ENCODE data around the gene TRAF2. TPM values are rescaled to one million over a fixed set of nuclear protein-coding genes. Genes with fewer than 3 reads are reported as not detected.

TRAF2 gene
- total RNA-seq, 2 donors from 2014 or later, result 5.2 to 30.7 TPM

DNA sequence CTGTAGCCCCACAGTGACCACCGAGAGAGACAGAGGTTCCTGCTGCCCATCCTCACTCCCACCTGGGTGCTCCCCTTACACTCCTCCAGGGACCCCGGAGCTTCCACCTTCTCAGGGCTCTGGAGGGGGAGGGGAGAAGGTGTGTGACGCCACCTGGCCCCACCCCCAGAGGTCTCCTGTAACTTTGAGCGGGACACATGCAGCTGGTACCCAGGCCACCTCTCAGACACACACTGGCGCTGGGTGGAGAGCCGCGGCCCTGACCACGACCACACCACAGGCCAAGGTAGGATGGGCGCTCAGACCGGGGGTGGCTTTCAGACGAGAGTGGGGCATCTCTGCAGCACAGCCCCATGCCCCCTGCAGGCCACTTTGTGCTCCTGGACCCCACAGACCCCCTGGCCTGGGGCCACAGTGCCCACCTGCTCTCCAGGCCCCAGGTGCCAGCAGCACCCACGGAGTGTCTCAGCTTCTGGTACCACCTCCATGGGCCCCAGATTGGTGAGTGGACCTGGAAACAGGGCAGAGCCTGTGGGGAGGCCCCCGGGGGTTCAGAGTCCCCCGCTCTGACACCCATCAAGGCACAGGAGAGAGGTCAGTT, 29.7 kb upstream of the TRAF2 start:
- Histone ChIP-seq H3K36me3 (replicated peaks in 1 of 2; ENCODE audit: insufficient read depth in 1 of 2, low read depth in 2 of 2) (peaks cover 0 to 3% of the 10 kb centered on the region in 2 donors), H3K9me3 (no peaks in the 10 kb centered on the region), H3K4me1 (peaks cover 66% of the 10 kb centered on the region), H3K27me3 (no peaks in the 10 kb centered on the region), H3K4me3 (no peak overlapping the region), H3K27ac (peak overlapping the region in 3 of 4 donors; percentile 74 to 86 (median 78))
- 80% methylated on average over 14 of the region's 14 CpGs; no CpG with 5 or more reads in 1 of the 2 donors for WGBS, 2 donors
- DNase-seq (peak in 3 of 4 donors; percentile 16 to 35 (median 20)), ATAC-seq (no peak)
- intact Hi-C loops (cut with DNase I), result loop anchor here (10.0 kb wide), 1 partner anchor 88 kb away; the partner anchor contains the start of genes C8G and FBXW5
- no peak for TF ChIP-seq POLR2A (IDR thresholded peaks at IDR 0.05)
- TF ChIP-seq, protein P1, sequence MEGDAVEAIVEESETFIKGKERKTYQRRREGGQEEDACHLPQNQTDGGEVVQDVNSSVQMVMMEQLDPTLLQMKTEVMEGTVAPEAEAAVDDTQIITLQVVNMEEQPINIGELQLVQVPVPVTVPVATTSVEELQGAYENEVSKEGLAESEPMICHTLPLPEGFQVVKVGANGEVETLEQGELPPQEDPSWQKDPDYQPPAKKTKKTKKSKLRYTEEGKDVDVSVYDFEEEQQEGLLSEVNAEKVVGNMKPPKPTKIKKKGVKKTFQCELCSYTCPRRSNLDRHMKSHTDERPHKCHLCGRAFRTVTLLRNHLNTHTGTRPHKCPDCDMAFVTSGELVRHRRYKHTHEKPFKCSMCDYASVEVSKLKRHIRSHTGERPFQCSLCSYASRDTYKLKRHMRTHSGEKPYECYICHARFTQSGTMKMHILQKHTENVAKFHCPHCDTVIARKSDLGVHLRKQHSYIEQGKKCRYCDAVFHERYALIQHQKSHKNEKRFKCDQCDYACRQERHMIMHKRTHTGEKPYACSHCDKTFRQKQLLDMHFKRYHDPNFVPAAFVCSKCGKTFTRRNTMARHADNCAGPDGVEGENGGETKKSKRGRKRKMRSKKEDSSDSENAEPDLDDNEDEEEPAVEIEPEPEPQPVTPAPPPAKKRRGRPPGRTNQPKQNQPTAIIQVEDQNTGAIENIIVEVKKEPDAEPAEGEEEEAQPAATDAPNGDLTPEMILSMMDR (IDR thresholded peaks at IDR 0.05), result no peak

DNA sequence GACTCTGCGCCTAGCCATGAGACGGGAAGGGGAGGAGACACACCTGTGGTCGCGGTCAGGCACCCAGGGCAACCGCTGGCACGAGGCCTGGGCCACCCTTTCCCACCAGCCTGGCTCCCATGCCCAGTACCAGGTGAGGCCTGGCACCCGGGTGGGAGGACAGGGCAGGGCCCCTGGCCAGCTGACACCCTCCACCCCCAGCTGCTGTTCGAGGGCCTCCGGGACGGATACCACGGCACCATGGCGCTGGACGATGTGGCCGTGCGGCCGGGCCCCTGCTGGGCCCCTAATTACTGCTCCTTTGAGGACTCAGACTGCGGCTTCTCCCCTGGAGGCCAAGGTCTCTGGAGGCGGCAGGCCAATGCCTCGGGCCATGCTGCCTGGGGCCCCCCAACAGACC, 29.1 kb upstream of the TRAF2 start:
- intact Hi-C loops (cut with DNase I), result loop anchor here (10.0 kb wide), 1 partner anchor 88 kb away; the partner anchor contains the start of genes C8G and FBXW5
- no peaks in the 10 kb centered on the region for H3K9me3 ChIP-seq
- TF ChIP-seq, protein P1 (IDR thresholded peaks at IDR 0.05), result no peak
- no peak for TF ChIP-seq POLR2A (IDR thresholded peaks at IDR 0.05)
- no peak overlapping the region for H3K4me3 ChIP-seq
- H3K27ac ChIP-seq, result peak overlapping the region; percentile 74 to 86 (median 78)
- no peak for ATAC-seq
- DNase-seq, result peak in 3 of 4 donors; percentile 26 to 56 (median 39)
- H3K27me3 ChIP-seq, result no peaks in the 10 kb centered on the region
- peaks cover 63% of the 10 kb centered on the region for H3K4me1 ChIP-seq
- 0 to 79% methylated on average over 1 to 10 of the region's 19 CpGs for WGBS, 2 donors
- H3K36me3 ChIP-seq (replicated peaks in 1 of 2; ENCODE audit: insufficient read depth in 1 of 2, low read depth in 2 of 2), result peaks cover 4 to 9% of the 10 kb centered on the region in 2 donors

DNA sequence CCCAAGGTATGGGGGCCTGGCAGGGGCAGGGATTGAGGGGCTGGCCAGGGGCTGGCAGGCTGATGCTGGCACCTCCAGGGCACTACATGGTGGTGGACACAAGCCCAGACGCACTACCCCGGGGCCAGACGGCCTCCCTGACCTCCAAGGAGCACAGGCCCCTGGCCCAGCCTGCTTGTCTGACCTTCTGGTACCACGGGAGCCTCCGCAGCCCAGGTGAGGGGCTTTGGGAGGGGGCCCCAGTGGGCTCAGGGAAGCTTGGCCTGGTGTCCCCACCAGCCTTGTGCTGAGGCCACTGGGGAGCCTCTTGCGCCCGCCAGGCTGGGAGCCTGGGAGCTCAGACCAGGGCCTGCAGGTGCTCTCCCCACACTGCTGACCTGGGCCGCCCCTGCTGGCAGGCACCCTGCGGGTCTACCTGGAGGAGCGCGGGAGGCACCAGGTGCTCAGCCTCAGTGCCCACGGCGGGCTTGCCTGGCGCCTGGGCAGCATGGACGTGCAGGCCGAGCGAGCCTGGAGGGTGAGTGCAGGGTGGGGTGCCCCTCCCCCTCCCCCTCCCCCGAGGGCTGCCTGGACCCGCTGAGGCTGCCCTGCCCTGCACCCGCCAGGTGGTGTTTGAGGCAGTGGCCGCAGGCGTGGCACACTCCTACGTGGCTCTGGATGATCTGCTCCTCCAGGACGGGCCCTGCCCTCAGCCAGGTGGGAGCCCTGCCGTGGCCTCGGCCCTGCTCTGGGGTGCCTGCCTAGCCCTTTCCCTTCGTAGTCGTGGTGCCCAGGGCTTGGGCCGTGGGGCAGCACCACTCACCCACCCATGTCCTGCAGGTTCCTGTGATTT, 28.5 kb upstream of the TRAF2 start:
- DNase-seq (peak; percentile 72 to 88 (median 82)), ATAC-seq (peak; percentile 57)
- no peaks in the 10 kb centered on the region for H3K9me3 ChIP-seq
- H3K27me3 ChIP-seq, result no peaks in the 10 kb centered on the region
- H3K4me3 ChIP-seq, result no peak overlapping the region
- H3K27ac ChIP-seq, result peak overlapping the region; percentile 74 to 86 (median 78)
- H3K4me1 ChIP-seq, result peaks cover 62% of the 10 kb centered on the region
- 29% methylated on average over 27 of the region's 29 CpGs; no CpG with 5 or more reads in 1 of the 2 donors for WGBS, 2 donors
- TF ChIP-seq, protein P1 (IDR thresholded peaks at IDR 0.05), result peak in 4 of 7 experiments; percentile 13 to 43 (median 24)
- no peak for TF ChIP-seq POLR2A (IDR thresholded peaks at IDR 0.05)
- intact Hi-C loops (cut with DNase I), result loop anchor here (10.0 kb wide), 1 partner anchor 87 kb away; the partner anchor contains the start of genes C8G and FBXW5
- H3K36me3 ChIP-seq (replicated peaks in 1 of 2; ENCODE audit: insufficient read depth in 1 of 2, low read depth in 2 of 2), result peaks cover 10 to 15% of the 10 kb centered on the region in 2 donors

DNA sequence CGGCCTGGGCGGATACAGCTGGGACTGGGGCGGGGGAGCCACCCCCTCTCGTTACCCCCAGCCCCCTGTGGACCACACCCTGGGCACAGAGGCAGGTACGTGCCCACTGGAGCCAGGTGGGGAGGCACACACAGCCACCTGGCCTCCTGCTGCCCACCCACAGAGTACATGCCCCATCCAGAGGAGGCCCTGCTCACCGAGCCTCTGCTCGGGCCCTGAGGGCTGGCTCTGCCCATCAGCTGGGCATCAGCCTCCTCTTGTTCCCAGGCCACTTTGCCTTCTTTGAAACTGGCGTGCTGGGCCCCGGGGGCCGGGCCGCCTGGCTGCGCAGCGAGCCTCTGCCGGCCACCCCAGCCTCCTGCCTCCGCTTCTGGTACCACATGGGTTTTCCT, 27.9 kb upstream of the TRAF2 start:
- no peak for TF ChIP-seq POLR2A (IDR thresholded peaks at IDR 0.05)
- TF ChIP-seq, protein P1 (IDR thresholded peaks at IDR 0.05), result no peak
- peaks cover 68% of the 10 kb centered on the region for H3K4me1 ChIP-seq
- ATAC-seq (no peak), DNase-seq (peak in 1 of 4 donors; percentile 20)
- no peaks in the 10 kb centered on the region for H3K9me3 ChIP-seq
- intact Hi-C loops (cut with DNase I), result loop anchor here (10.0 kb wide), 1 partner anchor 86 kb away; the partner anchor contains the start of genes C8G and FBXW5
- peak overlapping the region; percentile 74 to 86 (median 78) for H3K27ac ChIP-seq
- H3K27me3 ChIP-seq, result no peaks in the 10 kb centered on the region
- 20 to 68% methylated on average over 1 to 13 of the region's 15 CpGs for WGBS, 2 donors
- peaks cover 15 to 21% of the 10 kb centered on the region in 2 donors for H3K36me3 ChIP-seq (replicated peaks in 1 of 2; ENCODE audit: insufficient read depth in 1 of 2, low read depth in 2 of 2)
- H3K4me3 ChIP-seq, result no peak overlapping the region
